Hepatocyte (in vitro differentiated cells): ENCODE data around the gene GPN3. TPM values are rescaled to one million over a fixed set of nuclear protein-coding genes. Genes with fewer than 3 reads are reported as not detected.
A peak's percentile ranks its signal among the peaks of the same experiment; 100 is the strongest.
"Not testable (repeated sequence)": the region's sequence is repeated elsewhere in the genome, so short reads cannot be mapped to it uniquely, and the experiment has no call there.

Experiments
- DNase-seq: peaks from one replicate; pipeline ENCODE4 v3.0.0-alpha.2; 2016; ENCODE audit warnings: low spot score
- H2AFZ ChIP-seq: fragments of 200-600 bp; sonication (generic); 2 replicates; pipeline ENCODE4 v1.6.0; 2016; ENCODE audit warnings: antibody characterized with exemption, mild to moderate bottlenecking
- H3K27ac ChIP-seq: fragments of 200-600 bp; sonication (generic); 2 replicates; pipeline ENCODE4 v1.5.1; 2016; ENCODE audit warnings: mild to moderate bottlenecking
- H3K27me3 ChIP-seq: fragments of 200-600 bp; sonication (generic); 2 replicates; pipeline ENCODE4 v1.6.1; 2016
- H3K36me3 ChIP-seq: fragments of 200-600 bp; sonication (generic); replicated peaks from 2 replicates; pipeline ENCODE4 v1.5.1; 2016; ENCODE audit warnings: low read depth; ENCODE audit not compliant: insufficient read depth
- H3K4me1 ChIP-seq: fragments of 200-600 bp; sonication (generic); 2 replicates; pipeline ENCODE4 v1.5.1; 2016; ENCODE audit warnings: mild to moderate bottlenecking, moderate library complexity; ENCODE audit not compliant: insufficient read depth
- H3K4me2 ChIP-seq: fragments of 200-600 bp; sonication (generic); 2 replicates; pipeline ENCODE4 v1.6.0; 2016
- H3K4me3 ChIP-seq: fragments of 200-600 bp; sonication (generic); 2 replicates; pipeline ENCODE4 v1.5.1; 2016; ENCODE audit warnings: mild to moderate bottlenecking
- H3K79me2 ChIP-seq: fragments of 200-600 bp; sonication (generic); 2 replicates; pipeline ENCODE4 v1.6.0; 2017; ENCODE audit warnings: mild to moderate bottlenecking
- H3K9me2 ChIP-seq: fragments of 200-600 bp; sonication (generic); replicated peaks from 2 replicates; pipeline ENCODE4 v1.6.0; 2017; ENCODE audit warnings: mild to moderate bottlenecking; ENCODE audit not compliant: insufficient read depth
- H3K9me3 ChIP-seq: fragments of 200-600 bp; sonication (generic); 2 replicates; pipeline ENCODE4 v1.5.1; 2016; ENCODE audit warnings: low read depth, mild to moderate bottlenecking
- H4K20me1 ChIP-seq: fragments of 200-600 bp; sonication (generic); 2 replicates; pipeline ENCODE4 v1.6.0; 2016; ENCODE audit warnings: mild to moderate bottlenecking; ENCODE audit not compliant: insufficient read depth, poor library complexity, severe bottlenecking
- EZH2 ChIP-seq: fragments of 200-600 bp; sonication (generic); IDR thresholded peaks from 2 replicates; pipeline ENCODE4 v1.6.1; 2016; ENCODE audit warnings: antibody characterized with exemption, mild to moderate bottlenecking, borderline replicate concordance
- EZH2phosphoT487 ChIP-seq: fragments of 200-600 bp; sonication (generic); IDR thresholded peaks from one replicate; pipeline ENCODE4 v1.6.1; 2018; ENCODE audit warnings: antibody characterized with exemption, mild to moderate bottlenecking, low read depth, moderate library complexity; ENCODE audit not compliant: unreplicated experiment, severe bottlenecking
- WGBS: methylation state at CpG from one replicate; pipeline ENCODE4 v1.1.6; 2016; ENCODE audit warnings: low lambda C conversion rate; ENCODE audit errors: missing lambda C conversion rate; 5-methylcytosine and 5-hydroxymethylcytosine counted together
- polyA plus RNA-seq: library from polyadenylated mRNA; unstranded; fragments of >200 nt; fragmentation: Nextera tagmentation; extraction: Ambion mirVana; gene quantifications from 2 replicates; pipeline ENCODE4 v1.2.1, GENCODE V29; 2016
- total RNA-seq: library from RNA; depleted of rRNA; stranded (reverse); fragments of >200 nt; gene quantifications from 2 replicates; pipeline ENCODE4 v1.2.3, GENCODE V29; 2014
- TF ChIP-seq, protein P1 (sequence below): fragments of 200-600 bp; sonication (generic); IDR thresholded peaks from 2 replicates; pipeline ENCODE4 v1.5.1; 2016; ENCODE audit warnings: antibody characterized with exemption, mild to moderate bottlenecking; ENCODE audit not compliant: poor library complexity

The GPN3 gene
- total and polyA plus RNA-seq, 2 experiments from 2014 or later = 21.8 to 27.4 TPM

DNA sequence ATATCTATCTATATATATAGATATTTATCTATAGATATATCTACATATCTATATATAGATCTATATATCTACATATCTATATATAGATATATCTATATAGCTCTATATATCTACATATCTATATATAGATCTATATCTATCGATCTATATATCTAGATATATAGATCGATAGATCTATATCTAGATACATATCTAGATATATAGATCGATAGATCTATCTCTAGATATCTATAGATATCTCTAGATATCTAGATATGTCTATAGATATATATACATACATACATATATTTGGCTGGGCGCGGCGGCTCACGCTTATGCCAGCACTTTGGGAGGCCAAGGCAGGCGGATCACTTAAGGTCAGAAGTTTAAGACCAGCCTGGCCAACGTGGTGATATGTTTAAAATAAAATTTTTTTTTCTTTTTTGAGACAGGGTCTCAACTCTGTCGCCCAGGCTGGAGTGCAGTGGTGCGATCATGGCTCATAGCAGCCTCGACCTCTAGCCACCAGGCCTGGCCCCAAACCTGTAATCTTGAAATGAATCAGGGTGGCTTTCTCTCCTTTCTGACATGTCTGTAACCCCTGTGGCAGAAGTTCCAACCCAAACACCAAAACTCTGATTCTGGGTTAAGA lies 36.0 kb downstream of the GPN3 start:
- no peak overlapping the region for H3K27ac ChIP-seq
- 90% methylated on average over 12 of the region's 12 CpGs for WGBS
- H3K4me2 ChIP-seq = peak overlapping the region; percentile 69

DNA sequence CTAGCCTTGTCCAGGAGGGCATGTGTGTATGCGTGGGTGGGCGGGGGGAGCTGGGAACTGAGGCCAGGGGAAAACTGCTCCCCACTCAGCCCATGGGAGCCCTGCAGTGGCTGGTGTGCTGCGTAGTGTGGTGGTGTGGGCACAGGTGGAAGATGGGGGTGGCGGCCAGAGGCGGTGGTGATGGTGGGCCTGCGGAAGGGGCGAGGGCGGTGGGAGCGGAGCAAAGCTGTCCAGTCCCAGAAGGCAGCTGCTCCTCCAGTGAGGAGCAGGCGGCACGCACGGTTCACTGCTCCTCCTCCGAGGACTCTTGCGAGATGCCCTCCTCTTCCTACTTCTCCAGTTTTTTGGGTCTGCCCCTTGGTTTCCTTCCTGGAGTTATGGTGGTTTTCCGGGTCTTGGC lies 38.4 kb downstream of the GPN3 start:
- H2AFZ ChIP-seq, H3K4me2 ChIP-seq: not testable (repeated sequence)

More for the DNA sequence above, 36.0 kb downstream of the GPN3 start:
- Histone ChIP-seq H3K4me1 (no peaks in the 10 kb centered on the region), H3K9me3 (no peaks in the 10 kb centered on the region), H2AFZ (peak overlapping the region; percentile 4), H3K4me3 (no peak overlapping the region), H3K9me2 (no peaks in the 10 kb centered on the region), H3K36me3 (peaks cover 3% of the 10 kb centered on the region), H3K27me3 (no peaks in the 10 kb centered on the region), H3K79me2 (no peaks in the 10 kb centered on the region), H4K20me1 (no peaks in the 10 kb centered on the region)
- TF ChIP-seq, protein P1, sequence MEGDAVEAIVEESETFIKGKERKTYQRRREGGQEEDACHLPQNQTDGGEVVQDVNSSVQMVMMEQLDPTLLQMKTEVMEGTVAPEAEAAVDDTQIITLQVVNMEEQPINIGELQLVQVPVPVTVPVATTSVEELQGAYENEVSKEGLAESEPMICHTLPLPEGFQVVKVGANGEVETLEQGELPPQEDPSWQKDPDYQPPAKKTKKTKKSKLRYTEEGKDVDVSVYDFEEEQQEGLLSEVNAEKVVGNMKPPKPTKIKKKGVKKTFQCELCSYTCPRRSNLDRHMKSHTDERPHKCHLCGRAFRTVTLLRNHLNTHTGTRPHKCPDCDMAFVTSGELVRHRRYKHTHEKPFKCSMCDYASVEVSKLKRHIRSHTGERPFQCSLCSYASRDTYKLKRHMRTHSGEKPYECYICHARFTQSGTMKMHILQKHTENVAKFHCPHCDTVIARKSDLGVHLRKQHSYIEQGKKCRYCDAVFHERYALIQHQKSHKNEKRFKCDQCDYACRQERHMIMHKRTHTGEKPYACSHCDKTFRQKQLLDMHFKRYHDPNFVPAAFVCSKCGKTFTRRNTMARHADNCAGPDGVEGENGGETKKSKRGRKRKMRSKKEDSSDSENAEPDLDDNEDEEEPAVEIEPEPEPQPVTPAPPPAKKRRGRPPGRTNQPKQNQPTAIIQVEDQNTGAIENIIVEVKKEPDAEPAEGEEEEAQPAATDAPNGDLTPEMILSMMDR = no peak
- no peak for TF ChIP-seq EZH2
- TF ChIP-seq EZH2phosphoT487 = no peak
- DNase-seq = no peak

DNA sequence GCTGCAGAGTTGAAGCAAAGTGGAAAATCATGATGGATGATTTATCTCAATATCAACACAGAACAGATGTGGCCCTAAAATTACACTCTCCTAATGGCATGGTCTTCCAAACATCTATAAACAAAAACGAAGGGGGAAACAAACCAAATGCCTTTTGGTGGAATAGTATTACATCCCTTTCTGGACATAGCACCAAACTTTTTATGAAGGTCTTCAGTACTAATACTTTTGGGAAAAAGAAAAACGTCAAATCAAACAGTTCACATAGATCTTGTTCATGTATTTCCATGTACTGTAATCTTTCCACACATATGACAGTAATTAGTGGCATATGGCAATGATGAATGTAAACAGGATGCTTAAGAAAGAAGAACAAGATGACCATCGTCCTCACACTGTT lies 41.7 kb downstream of the GPN3 start:
- H3K27me3 ChIP-seq = no peaks in the 10 kb centered on the region
- no peaks in the 10 kb centered on the region for H3K9me2 ChIP-seq
- H3K9me3 ChIP-seq = no peaks in the 10 kb centered on the region
- no peaks in the 10 kb centered on the region for H4K20me1 ChIP-seq
- peak overlapping the region; percentile 78 for H3K27ac ChIP-seq
- no peaks in the 10 kb centered on the region for H3K79me2 ChIP-seq
- H3K4me2 ChIP-seq = no peak overlapping the region
- H3K4me3 ChIP-seq = no peak overlapping the region
- DNase-seq = peak; percentile 16
- no peaks in the 10 kb centered on the region for H3K36me3 ChIP-seq
- H3K4me1 ChIP-seq = peaks cover 6% of the 10 kb centered on the region
- TF ChIP-seq EZH2 (no peak), EZH2phosphoT487 (no peak)
- TF ChIP-seq, protein P1 = no peak
- 48% methylated on average over 3 of the region's 3 CpGs for WGBS
- no peak overlapping the region for H2AFZ ChIP-seq

More for the DNA sequence above, 38.4 kb downstream of the GPN3 start:
- H3K79me2 ChIP-seq, H4K20me1 ChIP-seq, H3K4me3 ChIP-seq, H3K9me3 ChIP-seq, H3K4me1 ChIP-seq, DNase-seq, H3K36me3 ChIP-seq, H3K27ac ChIP-seq, H3K27me3 ChIP-seq, H3K9me2 ChIP-seq: not testable (repeated sequence)
- 97% methylated on average over 6 of the region's 15 CpGs for WGBS

DNA sequence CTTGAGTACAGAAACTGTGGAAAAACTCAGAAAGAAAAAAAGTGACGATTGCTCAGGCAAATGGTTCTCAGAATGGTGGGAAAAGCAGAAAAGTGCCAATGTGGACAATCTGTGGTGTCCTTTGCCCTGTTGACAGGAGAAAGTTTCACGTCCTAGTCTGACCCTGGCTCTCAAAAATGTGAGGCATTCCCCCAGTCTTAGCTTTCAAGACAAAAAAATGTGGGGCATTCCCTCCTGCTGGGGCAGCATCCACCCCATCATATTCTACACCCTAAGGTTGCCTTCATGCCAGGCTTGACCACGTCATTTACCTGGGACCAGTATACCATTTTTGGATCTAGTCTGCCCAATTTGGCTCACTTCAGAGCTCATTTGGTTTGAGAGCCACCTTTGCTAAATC lies 43.8 kb downstream of the GPN3 start:
- Histone ChIP-seq H3K4me2 (no peak overlapping the region), H3K9me3 (no peaks in the 10 kb centered on the region), H2AFZ (no peak overlapping the region), H4K20me1 (no peaks in the 10 kb centered on the region), H3K9me2 (no peaks in the 10 kb centered on the region), H3K4me3 (no peak overlapping the region), H3K36me3 (no peaks in the 10 kb centered on the region), H3K79me2 (no peaks in the 10 kb centered on the region), H3K27me3 (no peaks in the 10 kb centered on the region), H3K27ac (no peak overlapping the region), H3K4me1 (peaks cover 7% of the 10 kb centered on the region)
- DNase-seq = no peak
- TF ChIP-seq, protein P1 = no peak
- TF ChIP-seq EZH2phosphoT487 = no peak
- WGBS = 74% methylated on average over 3 of the region's 3 CpGs
